Measurements from ENCODE around the gene ITPR2. TPM values are rescaled to one million over a fixed set of nuclear protein-coding genes. Genes with fewer than 3 reads are reported as not detected.

The ITPR2 gene
- total RNA-seq, 4 donors from 2014 or later: 32.6 to 87.5 (median 51.9) TPM

GRCh38 chr12:26599096-26599695, 233.8 kb downstream of the ITPR2 start:
- peaks cover 0 to 18% (median 0%) of the 10 kb centered on the region in 3 donors for H3K36me3 ChIP-seq
- TF ChIP-seq CTCF (IDR thresholded peaks at IDR 0.05): no peak
- no peaks in the 10 kb centered on the region for H3K9me3 ChIP-seq
- H3K4me1 ChIP-seq: no peaks in the 10 kb centered on the region
- H3K4me3 ChIP-seq: no peak overlapping the region
- no peak for DNase-seq
- no peaks in the 10 kb centered on the region for H3K27me3 ChIP-seq
- H3K27ac ChIP-seq: no peak overlapping the region

GRCh38 chr12:26595806-26596205, 237.2 kb downstream of the ITPR2 start:
- Histone ChIP-seq H3K27ac (no peak overlapping the region), H3K4me1 (no peaks in the 10 kb centered on the region), H3K36me3 (peaks cover 0 to 26% (median 0%) of the 10 kb centered on the region in 3 donors)

GRCh38 chr12:26580619-26581018, 252.4 kb downstream of the ITPR2 start:
- Histone ChIP-seq H3K27me3 (no peaks in the 10 kb centered on the region), H3K36me3 (peaks cover 0 to 6% (median 0%) of the 10 kb centered on the region in 3 donors), H3K27ac (no peak overlapping the region), H3K9me3 (no peaks in the 10 kb centered on the region), H3K4me3 (no peak overlapping the region), H3K4me1 (no peaks in the 10 kb centered on the region)
- TF ChIP-seq CTCF (IDR thresholded peaks at IDR 0.05) (no peak), POLR2A (IDR thresholded peaks at IDR 0.05) (no peak)
- DNase-seq: no peak

More at GRCh38 chr12:26595806-26596205, 237.2 kb downstream of the ITPR2 start:
- no peaks in the 10 kb centered on the region for H3K27me3 ChIP-seq
- H3K9me3 ChIP-seq: no peaks in the 10 kb centered on the region
- TF ChIP-seq CTCF (IDR thresholded peaks at IDR 0.05) (no peak), POLR2A (IDR thresholded peaks at IDR 0.05) (no peak)
- no peak overlapping the region for H3K4me3 ChIP-seq
- DNase-seq: no peak

- Histone ChIP-seq H3K4me3 (no peak overlapping the region), H3K9me3 (no peaks in the 10 kb centered on the region), H3K36me3 (peaks cover 0 to 14% (median 0%) of the 10 kb centered on the region in 3 donors), H3K27me3 (no peaks in the 10 kb centered on the region), H3K4me1 (no peaks in the 10 kb centered on the region), H3K27ac (no peak overlapping the region)
- no peak for DNase-seq
- TF ChIP-seq CTCF (IDR thresholded peaks at IDR 0.05): no peak
- no peak for TF ChIP-seq POLR2A (IDR thresholded peaks at IDR 0.05)
These were observed 256.7 kb downstream of the ITPR2 start for GRCh38 chr12:26576266-26576665.

- no peaks in the 10 kb centered on the region for H3K4me1 ChIP-seq
- no peak for DNase-seq
- no peak overlapping the region for H3K27ac ChIP-seq
- H3K9me3 ChIP-seq: no peaks in the 10 kb centered on the region
- TF ChIP-seq CTCF (IDR thresholded peaks at IDR 0.05): no peak
- TF ChIP-seq POLR2A (IDR thresholded peaks at IDR 0.05): no peak
- H3K36me3 ChIP-seq: peaks cover 0 to 14% (median 0%) of the 10 kb centered on the region in 3 donors
- no peak overlapping the region for H3K4me3 ChIP-seq
- H3K27me3 ChIP-seq: no peaks in the 10 kb centered on the region
These were observed 259.6 kb downstream of the ITPR2 start for GRCh38 chr12:26573225-26573909.

All from Peyer's patch (tissue), 4 donors.